Astrocyte (in vitro differentiated cells and primary cell): ENCODE measurements around the gene IFITM5. TPM values are rescaled to one million over a fixed set of nuclear protein-coding genes. Genes with fewer than 3 reads are reported as not detected.

Experiments used
- DNase-seq: peaks from one replicate; pipeline ENCODE4 v3.0.0-alpha.2; 2010; ENCODE audit warnings: low read depth
- FAIRE-seq: peaks from 2 replicates; lab custom pipeline; 2011; peaks lifted over from hg19 to GRCh38; lab: Jason Lieb, UNC
- H2AFZ ChIP-seq: 2 replicates; pipeline ENCODE4 v1.6.0; 2012; ENCODE audit warnings: low read depth, low read length, inconsistent platforms
- H3K27ac ChIP-seq: 2 replicates; pipeline ENCODE4 v1.5.1; 2011; ENCODE audit warnings: low read depth, low read length, inconsistent platforms
- H3K27me3 ChIP-seq: 2 replicates; pipeline ENCODE4 v1.6.0; 2011; ENCODE audit warnings: low read length, inconsistent platforms; ENCODE audit not compliant: insufficient read depth
- H3K36me3 ChIP-seq: 2 replicates; pipeline ENCODE4 v1.5.1; 2011; ENCODE audit warnings: low read length, inconsistent platforms; ENCODE audit not compliant: insufficient read depth
- H3K4me1 ChIP-seq: 2 replicates; pipeline ENCODE4 v1.5.1; 2011; ENCODE audit warnings: low read length, inconsistent platforms; ENCODE audit not compliant: insufficient read depth
- H3K4me2 ChIP-seq: 2 replicates; pipeline ENCODE4 v1.6.0; 2012; ENCODE audit warnings: low read length, inconsistent platforms
- H3K4me3 ChIP-seq: 2 replicates; pipeline ENCODE4 v1.5.1; 2011; ENCODE audit warnings: low read depth, mild to moderate bottlenecking, low read length, inconsistent platforms; ENCODE audit not compliant: insufficient read depth
- H3K79me2 ChIP-seq: 2 replicates; pipeline ENCODE4 v1.6.0; 2012; ENCODE audit warnings: mild to moderate bottlenecking, low read length, inconsistent platforms; ENCODE audit not compliant: insufficient read depth
- H3K9ac ChIP-seq: 2 replicates; pipeline ENCODE4 v1.6.0; 2012; ENCODE audit warnings: mild to moderate bottlenecking, low read length, inconsistent platforms
- H3K9me3 ChIP-seq: 2 replicates; pipeline ENCODE4 v1.5.1; 2012; ENCODE audit warnings: low read depth, mild to moderate bottlenecking, low read length, inconsistent platforms; ENCODE audit not compliant: insufficient read depth
- H4K20me1 ChIP-seq: 2 replicates; pipeline ENCODE4 v1.6.0; 2012; ENCODE audit warnings: low read length, inconsistent platforms; ENCODE audit not compliant: insufficient read depth
- H3K27ac Mint-ChIP-seq: one replicate; pipeline ENCODE4 v1.8.0; 2021; ENCODE audit warnings: mild to moderate bottlenecking, mixed read lengths; ENCODE audit not compliant: unreplicated experiment
- H3K27me3 Mint-ChIP-seq: one replicate; pipeline ENCODE4 v1.8.0; 2021; ENCODE audit warnings: low read depth, mixed read lengths; ENCODE audit not compliant: unreplicated experiment
- H3K36me3 Mint-ChIP-seq: one replicate; pipeline ENCODE4 v1.8.0; 2021; ENCODE audit warnings: low read depth, mixed read lengths; ENCODE audit not compliant: unreplicated experiment
- H3K4me1 Mint-ChIP-seq: one replicate; pipeline ENCODE4 v1.8.0; 2021; ENCODE audit warnings: low read depth, mixed read lengths; ENCODE audit not compliant: unreplicated experiment
- H3K4me3 Mint-ChIP-seq: one replicate; pipeline ENCODE4 v1.8.0; 2021; ENCODE audit warnings: mild to moderate bottlenecking, moderate library complexity, mixed read lengths; ENCODE audit not compliant: unreplicated experiment
- H3K9me3 Mint-ChIP-seq: one replicate; pipeline ENCODE4 v1.8.0; 2021; ENCODE audit warnings: mild to moderate bottlenecking, mixed read lengths; ENCODE audit not compliant: unreplicated experiment
- CTCF ChIP-seq: IDR thresholded peaks from 2 replicates; pipeline ENCODE4 v1.5.1; 2011; ENCODE audit warnings: low read depth, mild to moderate bottlenecking, inconsistent platforms, low read length, moderate library complexity; ENCODE audit not compliant: insufficient read depth
- EZH2 ChIP-seq: IDR thresholded peaks from 2 replicates; pipeline ENCODE4 v1.6.1; 2012; ENCODE audit warnings: mild to moderate bottlenecking, low read length, inconsistent platforms; ENCODE audit not compliant: insufficient read depth
- total RNA-seq: library from RNA; stranded (reverse); gene quantifications from 2 replicates; pipeline ENCODE4 v1.2.1, GENCODE V29; 2021

IFITM5 gene
- total RNA-seq, 1 donor from 2014 or later: not detected

- Mint-ChIP-seq H3K4me1 (no peaks in the 10 kb centered on the region), H3K9me3 (peaks cover 25% of the 10 kb centered on the region), H3K4me3 (no peak overlapping the region), H3K36me3 (peaks cover 6% of the 10 kb centered on the region), H3K27me3 (peaks cover 25% of the 10 kb centered on the region), H3K27ac (no peak overlapping the region)
- Histone ChIP-seq H3K4me1 (no peaks in the 10 kb centered on the region), H3K36me3 (no peaks in the 10 kb centered on the region), H3K27ac (no peak overlapping the region), H3K79me2 (no peaks in the 10 kb centered on the region), H4K20me1 (no peaks in the 10 kb centered on the region), H3K9ac (no peak overlapping the region), H3K9me3 (no peaks in the 10 kb centered on the region), H2AFZ (no peak overlapping the region), H3K27me3 (peaks cover 50% of the 10 kb centered on the region), H3K4me2 (no peak overlapping the region), H3K4me3 (no peak overlapping the region)
- no peak for TF ChIP-seq EZH2
- TF ChIP-seq CTCF: no peak
- no peak for FAIRE-seq
- DNase-seq: no peak
These were observed 23.1 kb downstream of the IFITM5 start for GRCh38 chr11:276219-276618.

GRCh38 chr11:272931-273198, 26.5 kb downstream of the IFITM5 start:
- FAIRE-seq: no peak
- no peaks in the 10 kb centered on the region for H4K20me1 ChIP-seq
- no peak for DNase-seq
- no peaks in the 10 kb centered on the region for H3K79me2 ChIP-seq
- H3K27ac ChIP-seq: no peak overlapping the region
- Mint-ChIP-seq H3K27ac (no peak overlapping the region), H3K4me1 (no peaks in the 10 kb centered on the region), H3K36me3 (peaks cover 4% of the 10 kb centered on the region), H3K4me3 (no peak overlapping the region), H3K9me3 (peaks cover 22% of the 10 kb centered on the region), H3K27me3 (peaks cover 33% of the 10 kb centered on the region)
- TF ChIP-seq EZH2 (no peak), CTCF (no peak)
- peaks cover 26% of the 10 kb centered on the region for H3K27me3 ChIP-seq
- H3K9ac ChIP-seq: no peak overlapping the region
- no peak overlapping the region for H2AFZ ChIP-seq
- no peak overlapping the region for H3K4me2 ChIP-seq
- no peaks in the 10 kb centered on the region for H3K4me1 ChIP-seq
- no peaks in the 10 kb centered on the region for H3K9me3 ChIP-seq
- H3K36me3 ChIP-seq: no peaks in the 10 kb centered on the region
- H3K4me3 ChIP-seq: no peak overlapping the region

- H3K36me3 Mint-ChIP-seq: peaks cover 4% of the 10 kb centered on the region
- Histone ChIP-seq H3K27ac (no peak overlapping the region), H3K9me3 (no peaks in the 10 kb centered on the region), H3K4me2 (no peak overlapping the region), H3K9ac (no peak overlapping the region), H3K36me3 (no peaks in the 10 kb centered on the region), H3K27me3 (peaks cover 26% of the 10 kb centered on the region), H2AFZ (no peak overlapping the region), H3K4me3 (no peak overlapping the region), H3K4me1 (no peaks in the 10 kb centered on the region), H4K20me1 (no peaks in the 10 kb centered on the region), H3K79me2 (no peaks in the 10 kb centered on the region)
- H3K4me3 Mint-ChIP-seq: no peak overlapping the region
- DNase-seq (no peak), FAIRE-seq (no peak)
- no peaks in the 10 kb centered on the region for H3K4me1 Mint-ChIP-seq
- H3K9me3 Mint-ChIP-seq: peaks cover 18% of the 10 kb centered on the region
- no peak overlapping the region for H3K27ac Mint-ChIP-seq
- H3K27me3 Mint-ChIP-seq: peaks cover 29% of the 10 kb centered on the region
- TF ChIP-seq EZH2 (no peak), CTCF (no peak)
These were observed 27.0 kb downstream of the IFITM5 start for GRCh38 chr11:272195-272930.
